ENCODE results near the gene AKR1E2. TPM values are rescaled to one million over a fixed set of nuclear protein-coding genes. Genes with fewer than 3 reads are reported as not detected.

AKR1E2 gene
- total and polyA plus RNA-seq, 9 of the 15 experiments (the other 6 are each of a cell fraction or from before 2014, with no cell fraction given) = 4.2 to 16.6 (median 9.8) TPM

DNA sequence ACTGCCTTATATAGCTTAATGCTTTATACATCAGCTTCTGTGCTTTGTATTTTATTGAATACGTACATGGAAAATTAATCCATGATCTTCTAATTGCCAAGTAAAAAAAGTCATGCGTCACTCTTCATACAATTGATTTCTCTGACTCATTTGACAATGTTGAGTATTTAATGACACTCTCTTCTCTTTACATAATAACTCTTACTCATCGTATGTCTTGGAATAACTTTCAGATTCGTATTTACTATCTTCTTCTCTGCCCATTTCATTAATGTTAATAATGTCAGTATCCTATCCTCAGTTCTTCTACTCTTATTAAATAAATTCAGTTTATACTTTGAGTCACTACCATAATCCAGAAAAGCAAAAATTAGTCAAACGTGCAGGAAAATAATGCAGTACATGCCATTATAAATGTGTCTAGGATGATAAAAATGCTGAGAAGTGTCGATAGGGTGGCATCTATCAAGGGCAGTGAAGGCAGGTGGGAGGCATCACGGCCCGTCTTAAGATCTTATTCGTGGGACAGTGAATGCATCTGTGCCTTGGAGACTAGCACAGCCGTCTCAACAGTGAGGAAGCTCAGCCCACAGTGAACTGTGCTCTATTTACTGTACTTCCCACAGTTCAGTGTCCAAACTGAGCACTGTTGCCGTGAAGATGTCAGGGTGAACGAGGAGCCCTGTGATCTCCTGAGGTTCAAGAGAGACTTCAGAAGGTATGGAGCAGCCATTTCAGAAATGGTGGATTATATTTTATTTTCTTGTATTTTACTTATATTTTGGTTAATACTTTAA lies 39.8 kb upstream of the AKR1E2 start:
- Histone ChIP-seq H3K9me1 (ENCODE audit: control insufficient read depth, insufficient read depth, low read length) (no peaks in the 10 kb centered on the region), H2AFZ (ENCODE audit: low read depth, low read length) (no peak overlapping the region), H3K4me3 (no peak overlapping the region), H3K27me3 (ENCODE audit: control insufficient read depth in 2 of 2, insufficient read depth in 2 of 2, low read length in 2 of 2) (peaks cover 5 to 20% of the 10 kb centered on the region in 2 experiments; a peak in 4 of 5 replicates), H3K4me2 (ENCODE audit: insufficient read depth, low read length) (no peak overlapping the region), H3K27ac (ENCODE audit: extremely low read depth, low read depth, low read length) (no peak overlapping the region), H3K79me2 (ENCODE audit: control insufficient read depth, insufficient read depth, low read length) (no peaks in the 10 kb centered on the region), H4K20me1 (replicated peaks; ENCODE audit: control insufficient read depth, insufficient read depth, low read length) (no peaks in the 10 kb centered on the region), H3K9me3 (replicated peaks; ENCODE audit: control insufficient read depth, insufficient read depth, low read depth, low read length) (0 out of 2 replicates have a peak, but pooled peaks cover 1% of the 10 kb centered on the region), H3K4me1 (replicated peaks in 1 of 2; ENCODE audit: control insufficient read depth in 2 of 2, insufficient read depth in 2 of 2, low read length in 2 of 2) (no peaks in the 10 kb centered on the region), H3K9ac (ENCODE audit: insufficient read depth in 1 of 2, low read depth in 2 of 2, low read length in 2 of 2) (no peak overlapping the region), H3K36me3 (ENCODE audit: control insufficient read depth, insufficient read depth, low read length) (no peaks in the 10 kb centered on the region)
- BruUV-seq (replicated peaks) = no TSS peak
- no peak for ATAC-seq
- WGBS (ENCODE audit: insufficient coverage, low coverage, missing lambda C conversion rate) = under 1% methylated on average over 12 of the region's 12 CpGs
- FAIRE-seq = no peak
- ChIA-PET POLR2A (no interaction called here), CTCF (ENCODE audit: low intra/inter-chr PET ratio) (no interaction called here)
- DNase-seq (ENCODE audit: extremely low read depth in 1 of 4, low spot score in 3 of 4) = no peak
- in situ Hi-C loops (cut with MboI) = no loop called here
- intact Hi-C loops (cut with micrococcal nuclease) = no loop called here
- TF ChIP-seq, protein P1, sequence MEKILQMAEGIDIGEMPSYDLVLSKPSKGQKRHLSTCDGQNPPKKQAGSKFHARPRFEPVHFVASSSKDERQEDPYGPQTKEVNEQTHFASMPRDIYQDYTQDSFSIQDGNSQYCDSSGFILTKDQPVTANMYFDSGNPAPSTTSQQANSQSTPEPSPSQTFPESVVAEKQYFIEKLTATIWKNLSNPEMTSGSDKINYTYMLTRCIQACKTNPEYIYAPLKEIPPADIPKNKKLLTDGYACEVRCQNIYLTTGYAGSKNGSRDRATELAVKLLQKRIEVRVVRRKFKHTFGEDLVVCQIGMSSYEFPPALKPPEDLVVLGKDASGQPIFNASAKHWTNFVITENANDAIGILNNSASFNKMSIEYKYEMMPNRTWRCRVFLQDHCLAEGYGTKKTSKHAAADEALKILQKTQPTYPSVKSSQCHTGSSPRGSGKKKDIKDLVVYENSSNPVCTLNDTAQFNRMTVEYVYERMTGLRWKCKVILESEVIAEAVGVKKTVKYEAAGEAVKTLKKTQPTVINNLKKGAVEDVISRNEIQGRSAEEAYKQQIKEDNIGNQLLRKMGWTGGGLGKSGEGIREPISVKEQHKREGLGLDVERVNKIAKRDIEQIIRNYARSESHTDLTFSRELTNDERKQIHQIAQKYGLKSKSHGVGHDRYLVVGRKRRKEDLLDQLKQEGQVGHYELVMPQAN (IDR thresholded peaks at IDR 0.05; ENCODE audit: borderline replicate concordance) = no peak
- no peak for TF ChIP-seq HOXB6 (CRISPR knock-in tag; IDR thresholded peaks at IDR 0.05; ENCODE audit: borderline replicate concordance)
- TF ChIP-seq EWSR1 (IDR thresholded peaks at IDR 0.05; ENCODE audit: borderline replicate concordance, low read depth, partially characterized antibody) = no peak
- no peak for TF ChIP-seq MLLT1 (IDR thresholded peaks at IDR 0.05)
- no peak for TF ChIP-seq SLC30A9 (CRISPR knock-in tag; IDR thresholded peaks at IDR 0.05)
- TF ChIP-seq ZHX1 (conservative IDR thresholded peaks at IDR 0.05; ENCODE audit: low read length) = no peak
- TF ChIP-seq ASH1L (IDR thresholded peaks at IDR 0.05; ENCODE audit: borderline replicate concordance, low read depth, partially characterized antibody) = no peak
- TF ChIP-seq, protein P2, sequence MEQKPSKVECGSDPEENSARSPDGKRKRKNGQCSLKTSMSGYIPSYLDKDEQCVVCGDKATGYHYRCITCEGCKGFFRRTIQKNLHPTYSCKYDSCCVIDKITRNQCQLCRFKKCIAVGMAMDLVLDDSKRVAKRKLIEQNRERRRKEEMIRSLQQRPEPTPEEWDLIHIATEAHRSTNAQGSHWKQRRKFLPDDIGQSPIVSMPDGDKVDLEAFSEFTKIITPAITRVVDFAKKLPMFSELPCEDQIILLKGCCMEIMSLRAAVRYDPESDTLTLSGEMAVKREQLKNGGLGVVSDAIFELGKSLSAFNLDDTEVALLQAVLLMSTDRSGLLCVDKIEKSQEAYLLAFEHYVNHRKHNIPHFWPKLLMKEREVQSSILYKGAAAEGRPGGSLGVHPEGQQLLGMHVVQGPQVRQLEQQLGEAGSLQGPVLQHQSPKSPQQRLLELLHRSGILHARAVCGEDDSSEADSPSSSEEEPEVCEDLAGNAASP (IDR thresholded peaks at IDR 0.05) = no peak
- TF ChIP-seq ZNF398 (CRISPR knock-in tag; IDR thresholded peaks at IDR 0.05) = no peak
- no peak for TF ChIP-seq RFX1 (IDR thresholded peaks at IDR 0.05)
